ENCODE data around the gene PTPRN2. TPM values are rescaled to one million over a fixed set of nuclear protein-coding genes. Genes with fewer than 3 reads are reported as not detected.

The PTPRN2 gene
- total and polyA plus RNA-seq, 2 donors (not counting 1 experiment from before 2014, with no cell fraction given), result 0.54 to 1.2 TPM

DNA sequence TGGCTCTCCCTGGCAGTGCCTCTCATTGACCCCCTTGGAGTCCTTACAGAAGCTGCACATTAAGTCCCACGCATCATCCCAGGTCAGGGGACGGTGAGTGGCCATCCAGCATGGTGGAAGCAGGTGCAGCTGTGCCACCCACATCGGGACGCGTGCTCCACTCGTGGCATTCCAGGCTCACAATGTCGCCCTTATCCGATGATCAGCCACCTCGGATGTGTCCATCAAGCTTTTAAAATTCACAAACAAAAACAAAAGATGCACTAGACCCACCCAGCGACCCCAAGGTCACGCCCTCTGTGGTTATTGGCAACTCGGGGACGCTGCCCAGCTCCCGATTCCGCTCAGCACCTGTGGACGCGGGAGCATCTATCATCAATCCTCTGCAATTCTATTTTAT, 530.9 kb downstream of the PTPRN2 start:
- TF ChIP-seq, protein P1, sequence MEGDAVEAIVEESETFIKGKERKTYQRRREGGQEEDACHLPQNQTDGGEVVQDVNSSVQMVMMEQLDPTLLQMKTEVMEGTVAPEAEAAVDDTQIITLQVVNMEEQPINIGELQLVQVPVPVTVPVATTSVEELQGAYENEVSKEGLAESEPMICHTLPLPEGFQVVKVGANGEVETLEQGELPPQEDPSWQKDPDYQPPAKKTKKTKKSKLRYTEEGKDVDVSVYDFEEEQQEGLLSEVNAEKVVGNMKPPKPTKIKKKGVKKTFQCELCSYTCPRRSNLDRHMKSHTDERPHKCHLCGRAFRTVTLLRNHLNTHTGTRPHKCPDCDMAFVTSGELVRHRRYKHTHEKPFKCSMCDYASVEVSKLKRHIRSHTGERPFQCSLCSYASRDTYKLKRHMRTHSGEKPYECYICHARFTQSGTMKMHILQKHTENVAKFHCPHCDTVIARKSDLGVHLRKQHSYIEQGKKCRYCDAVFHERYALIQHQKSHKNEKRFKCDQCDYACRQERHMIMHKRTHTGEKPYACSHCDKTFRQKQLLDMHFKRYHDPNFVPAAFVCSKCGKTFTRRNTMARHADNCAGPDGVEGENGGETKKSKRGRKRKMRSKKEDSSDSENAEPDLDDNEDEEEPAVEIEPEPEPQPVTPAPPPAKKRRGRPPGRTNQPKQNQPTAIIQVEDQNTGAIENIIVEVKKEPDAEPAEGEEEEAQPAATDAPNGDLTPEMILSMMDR (conservative IDR thresholded peaks at IDR 0.05 in 1 of 2, IDR thresholded peaks at IDR 0.05 in 1 of 2; ENCODE audit: low read depth in 1 of 2, low read length in 2 of 2), result no peak
- no peak for TF ChIP-seq EZH2 (IDR thresholded peaks at IDR 0.05; ENCODE audit: low read length, missing control alignments)
- Histone ChIP-seq H3K27ac (ENCODE audit: insufficient read depth, low read length) (no peak overlapping the region), H3K79me2 (ENCODE audit: control insufficient read depth, insufficient read depth, low read length) (no peaks in the 10 kb centered on the region), H3K36me3 (ENCODE audit: control insufficient read depth, insufficient read depth, low read length) (no peaks in the 10 kb centered on the region), H3K27me3 (ENCODE audit: control insufficient read depth, insufficient read depth, low read length) (no peaks in the 10 kb centered on the region), H2AFZ (ENCODE audit: low read length) (no peak overlapping the region), H3K4me2 (ENCODE audit: extremely low read depth, insufficient read depth, low read length) (no peak overlapping the region), H3K9ac (ENCODE audit: insufficient read depth, low read length) (no peak overlapping the region), H3K4me3 (replicated peaks in 1 of 4; ENCODE audit: control extremely low read depth in 1 of 4, insufficient read depth in 1 of 4, low read depth in 3 of 4, low read length in 4 of 4) (no peak overlapping the region), H3K4me1 (ENCODE audit: control insufficient read depth, extremely low read depth, insufficient read depth, low read length) (no peaks in the 10 kb centered on the region), H4K20me1 (ENCODE audit: control insufficient read depth, extremely low read depth, insufficient read depth, low read length) (no peaks in the 10 kb centered on the region), H3K9me3 (ENCODE audit: control insufficient read depth, insufficient read depth, low read depth, low read length) (no peaks in the 10 kb centered on the region)
- DNase-seq (ENCODE audit: low read depth in 2 of 2), result no peak

DNA sequence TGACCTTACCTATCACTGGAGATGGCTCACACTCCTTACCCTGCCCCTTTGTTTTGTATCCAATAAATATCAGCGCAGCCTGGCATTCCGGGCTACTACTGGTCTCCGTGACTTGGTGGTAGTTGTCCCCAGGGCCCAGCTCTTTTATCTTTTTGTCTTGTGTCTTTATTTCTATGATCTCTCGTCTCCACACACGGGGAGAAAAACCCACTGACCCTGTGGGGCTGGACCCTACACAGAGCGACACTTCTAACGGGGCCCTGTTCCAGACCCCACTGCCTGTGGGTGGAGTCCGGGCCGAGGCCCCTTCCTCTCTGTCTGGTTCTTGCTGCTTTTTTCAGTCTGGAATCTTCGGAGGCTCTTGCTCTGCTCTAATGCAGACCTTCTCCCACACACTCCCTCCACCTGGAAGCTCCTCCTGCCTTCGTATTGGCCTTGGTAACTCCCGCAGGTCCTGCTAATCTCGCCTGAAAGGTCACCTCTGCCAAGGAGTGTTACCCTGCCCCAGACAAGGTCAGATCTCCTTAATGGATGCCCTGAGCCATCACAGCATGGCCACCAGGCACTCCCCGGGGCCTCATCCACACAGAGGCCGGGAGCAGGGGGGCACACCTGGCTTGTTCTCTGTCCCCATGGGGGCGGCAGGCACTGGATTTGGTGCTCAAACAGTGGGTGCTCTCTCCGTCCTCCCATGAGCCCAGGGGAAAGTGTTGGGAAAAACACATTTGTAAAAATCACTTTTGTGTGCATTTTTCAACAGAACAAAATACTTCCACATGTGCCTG, 531.7 kb downstream of the PTPRN2 start:
- Histone ChIP-seq H3K36me3 (ENCODE audit: control insufficient read depth, insufficient read depth, low read length) (no peaks in the 10 kb centered on the region), H3K4me2 (ENCODE audit: extremely low read depth, insufficient read depth, low read length) (no peak overlapping the region), H3K9me3 (ENCODE audit: control insufficient read depth, insufficient read depth, low read depth, low read length) (no peaks in the 10 kb centered on the region), H3K27me3 (ENCODE audit: control insufficient read depth, insufficient read depth, low read length) (no peaks in the 10 kb centered on the region), H4K20me1 (ENCODE audit: control insufficient read depth, extremely low read depth, insufficient read depth, low read length) (no peaks in the 10 kb centered on the region), H3K4me1 (ENCODE audit: control insufficient read depth, extremely low read depth, insufficient read depth, low read length) (no peaks in the 10 kb centered on the region), H3K27ac (ENCODE audit: insufficient read depth, low read length) (no peak overlapping the region), H3K79me2 (ENCODE audit: control insufficient read depth, insufficient read depth, low read length) (no peaks in the 10 kb centered on the region), H3K9ac (ENCODE audit: insufficient read depth, low read length) (no peak overlapping the region), H3K4me3 (replicated peaks in 1 of 4; ENCODE audit: control extremely low read depth in 1 of 4, insufficient read depth in 1 of 4, low read depth in 3 of 4, low read length in 4 of 4) (no peak overlapping the region), H2AFZ (ENCODE audit: low read length) (no peak overlapping the region)
- no peak for DNase-seq (ENCODE audit: low read depth in 2 of 2)
- no peak for TF ChIP-seq EZH2 (IDR thresholded peaks at IDR 0.05; ENCODE audit: low read length, missing control alignments)
- TF ChIP-seq, protein P1 (conservative IDR thresholded peaks at IDR 0.05 in 1 of 2, IDR thresholded peaks at IDR 0.05 in 1 of 2; ENCODE audit: low read depth in 1 of 2, low read length in 2 of 2), result no peak

DNA sequence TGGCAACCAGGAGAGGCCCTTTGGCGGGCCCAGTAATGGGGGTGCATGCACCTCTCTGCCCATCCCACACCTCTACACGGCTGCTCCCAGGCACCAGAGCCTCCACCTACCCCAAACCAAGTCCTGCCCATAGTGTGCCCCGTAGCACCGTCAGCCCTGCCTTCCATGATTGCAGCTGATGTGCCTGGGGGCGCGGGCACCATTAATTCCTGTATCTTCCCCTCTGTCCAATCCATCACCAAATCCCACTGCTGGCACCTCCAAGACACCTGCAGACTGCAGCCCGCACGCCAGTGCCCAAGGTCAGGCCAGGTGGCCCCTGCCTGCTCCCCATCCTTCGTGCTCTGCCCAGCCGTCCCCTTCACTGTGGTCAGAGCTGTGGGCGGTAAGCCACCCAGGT, 533.0 kb downstream of the PTPRN2 start:
- Histone ChIP-seq H3K27me3 (ENCODE audit: control insufficient read depth, insufficient read depth, low read length) (no peaks in the 10 kb centered on the region), H3K4me2 (ENCODE audit: extremely low read depth, insufficient read depth, low read length) (no peak overlapping the region), H3K9ac (ENCODE audit: insufficient read depth, low read length) (no peak overlapping the region), H3K4me1 (ENCODE audit: control insufficient read depth, extremely low read depth, insufficient read depth, low read length) (no peaks in the 10 kb centered on the region), H3K9me3 (ENCODE audit: control insufficient read depth, insufficient read depth, low read depth, low read length) (no peaks in the 10 kb centered on the region), H4K20me1 (ENCODE audit: control insufficient read depth, extremely low read depth, insufficient read depth, low read length) (no peaks in the 10 kb centered on the region), H3K27ac (ENCODE audit: insufficient read depth, low read length) (no peak overlapping the region), H3K4me3 (replicated peaks in 1 of 4; ENCODE audit: control extremely low read depth in 1 of 4, insufficient read depth in 1 of 4, low read depth in 3 of 4, low read length in 4 of 4) (no peak overlapping the region), H3K36me3 (ENCODE audit: control insufficient read depth, insufficient read depth, low read length) (no peaks in the 10 kb centered on the region), H3K79me2 (ENCODE audit: control insufficient read depth, insufficient read depth, low read length) (no peaks in the 10 kb centered on the region), H2AFZ (ENCODE audit: low read length) (no peak overlapping the region)
- no peak for DNase-seq (ENCODE audit: low read depth in 2 of 2)
- TF ChIP-seq, protein P1 (conservative IDR thresholded peaks at IDR 0.05 in 1 of 2, IDR thresholded peaks at IDR 0.05 in 1 of 2; ENCODE audit: low read depth in 1 of 2, low read length in 2 of 2), result no peak
- TF ChIP-seq EZH2 (IDR thresholded peaks at IDR 0.05; ENCODE audit: low read length, missing control alignments), result no peak

All from fibroblast of lung (primary cell).